Stimulated activated CD4-positive, alpha-beta T cell treated with anti-CD3 and anti-CD28 coated beads, Interleukin-1b, Interleukin-23, amount 100 ng/mL, for 24 hours (primary cell): ENCODE measurements around the gene ATP5F1B.
"Not testable (repeated sequence)": the region's sequence is repeated elsewhere in the genome, so short reads cannot be mapped to it uniquely, and the experiment has no call there.

Experiments used
- DNase-seq, 4 experiments: peaks; one replicate each; pipeline ENCODE4 v3.0.0-alpha.2; 2020; ENCODE audit warnings: low read depth in 4 of 4, low spot score in 1 of 4

ATP5F1B gene

DNA sequence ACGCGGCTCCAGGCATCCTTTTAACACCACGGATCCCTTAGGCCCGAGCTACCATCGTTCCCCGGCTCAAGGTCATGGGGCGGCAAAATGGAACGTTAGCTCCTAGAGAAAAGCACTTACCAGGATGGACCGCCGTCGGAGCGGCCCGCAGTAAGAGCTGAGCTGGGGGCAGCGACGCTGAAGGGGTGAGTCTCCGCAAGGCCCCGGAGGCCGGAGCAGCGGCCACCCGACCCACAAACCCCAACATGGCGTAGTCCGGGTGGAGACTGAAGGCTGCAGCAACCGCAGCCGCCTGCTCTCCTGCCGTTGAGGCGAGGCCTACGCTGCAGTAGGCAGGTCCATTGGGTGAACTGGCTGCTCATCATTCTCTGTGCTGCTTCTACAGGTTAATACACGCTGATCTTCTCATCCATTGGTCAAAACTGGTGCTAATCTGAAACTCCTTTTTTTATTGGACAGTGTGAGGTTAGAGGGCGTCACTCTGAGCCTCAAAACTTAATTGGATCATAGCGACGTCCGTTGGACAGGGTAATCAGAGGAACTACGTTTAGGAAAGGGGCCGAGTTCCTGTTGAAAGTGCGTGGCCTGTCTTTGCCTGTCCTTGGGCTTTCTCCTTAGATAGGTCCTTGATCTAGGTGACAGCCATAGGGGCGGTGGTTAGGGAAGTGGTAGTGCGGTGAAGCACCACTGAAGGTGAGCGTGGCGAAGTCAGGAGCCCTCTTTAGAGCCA is at the start of gene ATP5F1B:
ATP5F1B (minus strand) TSS at position 268 of the 730 bp plus-strand sequence; CDS start at position 247, 21 bp downstream.
- DNase-seq = peak; percentile 62 to 85 (median 76)

- DNase-seq = no peak
Measured at GRCh38 chr12:56694161-56694560, 48.4 kb upstream of the ATP5F1B start.

DNA sequence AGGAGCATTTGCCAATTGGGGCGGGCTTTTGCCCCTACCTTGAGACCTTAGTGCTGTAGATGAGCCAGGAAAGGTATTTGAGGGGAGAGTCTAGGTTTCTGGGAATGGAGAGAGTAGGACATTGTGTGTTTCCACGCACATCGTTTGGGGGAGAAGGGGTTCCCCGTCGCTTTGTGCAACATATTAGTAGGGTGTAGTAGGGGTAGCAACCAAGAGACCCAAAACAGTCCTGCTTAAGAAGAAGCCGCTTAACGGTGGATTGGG is 43.0 kb upstream of the ATP5F1B start:
- no peak for DNase-seq

GRCh38 chr12:56688129-56688845 is 42.5 kb upstream of the ATP5F1B start, which contains the start of gene PTGES3:
Gene PTGES3 (minus strand): TSS chr12:56688284. CDS start chr12:56687999, 285 bp downstream.
- peak; percentile 84 to 98 (median 97) for DNase-seq

DNA sequence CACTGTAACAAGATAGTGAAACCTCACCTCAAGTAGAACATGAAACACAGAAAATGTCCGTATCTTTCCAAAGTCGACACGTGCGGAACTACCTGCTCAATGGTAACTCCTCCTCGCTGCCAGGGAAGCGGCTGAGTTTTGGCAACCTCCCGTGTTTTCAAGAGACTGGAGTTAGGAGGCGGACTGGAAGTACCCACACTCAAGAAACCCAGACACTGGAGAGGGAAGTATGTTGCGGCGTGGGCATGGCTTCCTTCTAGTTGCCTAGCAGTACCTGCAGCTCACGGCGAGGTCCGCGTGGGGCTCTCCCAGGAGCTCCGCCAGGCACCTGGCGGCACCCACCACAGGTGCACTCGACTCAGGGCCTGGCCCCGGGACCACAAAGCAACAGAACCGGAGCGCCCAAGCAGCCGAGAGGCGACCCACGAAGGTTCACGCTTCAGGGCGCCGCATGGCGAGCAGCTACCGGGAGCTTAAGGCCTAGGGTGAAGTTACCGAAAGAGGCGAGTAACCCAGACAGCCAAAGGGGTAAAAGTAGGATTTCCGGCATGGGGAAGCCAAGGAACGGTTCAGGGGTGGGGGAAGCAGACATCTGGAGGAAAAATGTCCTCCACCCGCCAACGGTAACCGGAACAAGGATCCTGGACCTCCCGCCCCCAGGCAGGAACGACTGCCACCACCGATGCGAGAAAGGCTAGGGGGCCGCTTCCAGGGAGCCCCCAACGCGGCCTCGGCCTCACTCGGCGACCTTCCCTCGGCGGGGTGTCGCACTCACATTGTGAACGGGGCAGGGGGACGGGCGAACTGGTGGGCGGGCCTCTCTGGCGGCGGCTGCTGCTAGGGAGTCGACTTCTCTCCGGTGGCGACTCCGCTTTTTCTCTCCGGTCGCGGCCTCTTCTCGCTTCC is 41.7 kb upstream of the ATP5F1B start:
- DNase-seq = peak; percentile 17 to 32 (median 28)

DNA sequence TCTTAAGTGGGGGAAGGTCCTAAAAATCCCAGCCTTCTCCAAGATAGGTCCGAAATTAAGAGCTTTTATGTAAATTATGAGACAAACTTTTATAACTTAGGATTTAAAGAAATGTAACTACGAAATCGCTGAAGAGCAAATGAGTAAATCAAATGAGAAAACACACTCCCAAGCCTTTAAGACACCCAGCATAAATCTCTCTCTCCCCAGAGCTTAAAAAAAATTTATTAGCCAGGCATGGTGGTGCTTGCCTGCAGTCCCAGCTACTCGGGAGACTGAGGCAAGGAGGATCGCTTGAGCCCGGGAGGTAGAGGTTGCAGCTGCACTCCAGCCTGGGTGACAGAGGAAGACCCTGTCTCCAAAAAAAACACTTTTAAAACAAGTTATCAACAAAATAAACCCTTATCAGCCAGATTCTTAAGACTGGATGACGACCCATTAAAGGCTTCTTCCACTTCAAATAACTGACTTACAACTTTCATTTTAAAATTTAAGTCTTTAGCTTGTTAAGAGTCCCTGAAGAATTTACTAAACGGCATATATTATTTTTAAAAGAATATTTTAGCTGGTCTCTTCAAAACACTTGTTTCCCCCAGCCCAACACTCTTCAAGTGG is 39.1 kb upstream of the ATP5F1B start:
- DNase-seq = no peak

GRCh38 chr12:56682323-56682722 is 36.5 kb upstream of the ATP5F1B start:
- no peak for DNase-seq

GRCh38 chr12:56679883-56680575 is 34.2 kb upstream of the ATP5F1B start:
- no peak for DNase-seq

- no peak for DNase-seq
Measured at GRCh38 chr12:56678852-56679251, 33.1 kb upstream of the ATP5F1B start.

GRCh38 chr12:56677680-56678079 is 31.9 kb upstream of the ATP5F1B start:
- no peak for DNase-seq

DNA sequence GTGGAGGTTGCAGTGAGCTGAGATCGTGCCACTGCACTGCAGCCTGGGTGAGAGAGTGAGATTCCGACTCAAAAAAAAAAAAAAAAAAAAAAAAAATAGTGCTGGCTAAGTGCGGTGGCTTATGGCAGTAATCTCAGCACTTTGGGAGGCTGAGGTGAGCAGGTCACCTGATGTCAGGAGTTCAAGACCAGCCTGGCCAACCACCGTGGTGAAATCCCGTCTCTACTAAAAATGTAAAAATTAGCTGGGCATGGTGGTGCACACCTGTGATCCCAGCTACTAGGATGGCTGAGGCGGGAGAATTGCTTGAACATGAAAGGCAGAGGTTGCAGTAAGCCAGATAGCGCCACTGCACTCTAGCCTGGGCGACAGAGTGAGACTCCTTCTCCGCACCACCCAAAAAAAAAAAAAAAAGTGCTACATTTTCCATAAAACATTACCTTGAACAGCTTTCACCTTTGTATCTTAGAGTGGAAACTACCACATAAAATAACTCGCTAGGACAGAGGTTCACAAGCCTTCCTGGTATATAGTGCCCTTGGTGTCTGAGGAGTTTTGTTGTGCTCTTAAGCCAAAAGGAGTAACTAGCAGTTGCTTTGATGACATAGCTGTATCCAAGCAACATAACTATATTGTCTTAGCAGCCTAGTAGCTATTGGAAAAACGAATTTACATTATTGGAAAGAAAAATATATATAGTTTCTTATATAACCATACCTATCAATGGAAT is 31.2 kb upstream of the ATP5F1B start:
- no peak for DNase-seq

DNA sequence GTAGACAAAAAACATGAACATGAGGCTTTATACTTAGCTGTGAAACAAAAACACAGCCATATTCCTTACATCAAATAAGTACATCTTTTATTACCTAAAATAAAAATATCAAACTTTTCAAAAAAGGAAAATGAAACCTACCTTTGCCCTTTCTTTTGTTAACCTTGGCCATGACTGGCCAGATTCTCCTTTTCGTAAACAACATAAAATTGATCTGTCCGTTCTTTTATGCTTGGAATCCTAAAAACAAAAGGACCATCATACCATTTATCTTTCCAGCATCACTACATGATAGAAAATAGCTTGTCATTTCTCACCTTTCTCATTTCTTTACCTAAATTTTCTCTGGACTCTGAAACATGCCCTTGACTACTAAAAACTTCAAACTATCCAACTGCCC is 25.8 kb upstream of the ATP5F1B start:
- no peak for DNase-seq

DNA sequence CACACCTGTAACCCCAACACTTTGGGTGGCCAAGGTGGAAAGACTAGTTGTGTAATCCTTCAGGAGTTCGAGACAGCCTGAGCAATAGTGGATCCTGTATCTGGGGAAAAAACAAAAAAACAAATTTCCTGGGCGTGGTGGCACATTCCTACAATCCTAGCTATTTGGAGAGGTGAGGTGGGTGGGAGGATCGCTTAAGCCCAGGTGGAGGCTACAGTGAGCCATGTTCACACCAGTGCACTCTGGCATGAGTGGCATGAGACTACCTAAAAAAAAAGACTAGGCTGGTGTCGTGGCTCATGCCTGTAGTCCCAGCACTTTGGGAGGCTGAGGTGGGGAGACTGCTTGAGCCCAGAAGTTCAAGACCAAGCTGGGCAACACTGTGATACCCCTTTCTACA is 25.1 kb upstream of the ATP5F1B start:
- DNase-seq = no peak

- no peak for DNase-seq
Measured at GRCh38 chr12:56668197-56668457, 22.3 kb upstream of the ATP5F1B start.

GRCh38 chr12:56661979-56662638 is 16.3 kb upstream of the ATP5F1B start:
- DNase-seq = no peak

- no peak for DNase-seq
Measured at GRCh38 chr12:56661560-56661959, 15.8 kb upstream of the ATP5F1B start.

DNA sequence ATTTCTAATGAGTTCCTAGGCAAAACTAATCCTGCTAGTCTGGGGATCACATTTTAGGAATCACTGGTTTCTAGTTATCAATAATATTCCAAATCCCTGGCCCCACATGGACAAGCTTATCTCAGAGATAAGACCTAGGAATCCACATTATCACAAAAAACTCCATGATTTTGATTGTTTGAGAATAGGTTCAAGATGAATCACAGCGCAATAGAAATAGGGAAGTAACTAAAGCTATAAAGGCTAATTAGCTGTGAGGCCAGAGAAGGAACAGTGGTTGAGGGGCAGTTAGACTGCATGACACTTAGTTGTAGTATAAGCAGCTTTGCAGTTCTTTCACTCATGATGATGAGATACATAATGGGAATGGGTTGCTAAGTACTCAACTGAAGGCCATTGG is 13.1 kb upstream of the ATP5F1B start:
- DNase-seq = no peak

GRCh38 chr12:56657416-56658379 is 11.9 kb upstream of the ATP5F1B start:
- DNase-seq = no peak

DNA sequence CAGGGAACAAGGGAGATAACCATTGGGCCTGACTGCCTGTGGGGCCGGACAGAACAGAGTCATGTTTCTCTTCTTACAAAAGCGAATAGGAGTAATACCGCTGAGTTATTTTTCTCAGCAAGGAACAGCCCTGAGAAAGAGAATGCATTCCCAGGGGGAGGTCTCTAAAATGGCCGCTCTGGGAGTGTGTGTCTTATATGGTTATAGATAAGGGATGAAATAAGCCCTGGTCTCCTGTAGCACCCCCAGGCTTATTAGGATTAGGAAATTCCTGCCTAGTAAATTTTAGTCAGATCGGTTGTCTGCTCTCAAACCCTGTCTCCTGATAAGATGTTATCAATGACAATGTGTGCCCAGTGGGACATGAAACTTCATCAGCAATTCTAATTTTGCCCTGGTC is 8.0 kb upstream of the ATP5F1B start:
- not testable (repeated sequence) for DNase-seq
